Right hindlimb (tissue), 1 donor: ENCODE results near the gene ATP6V0A4.
A peak's percentile ranks its signal among the peaks of the same experiment; 100 is the strongest.
"Not testable (repeated sequence)": the region's sequence is repeated elsewhere in the genome, so short reads cannot be mapped to it uniquely, and the experiment has no call there.

Experiments
- DNase-seq: peaks from one replicate; pipeline ENCODE4 v3.0.0-alpha.2; 2018

The ATP6V0A4 gene

GRCh38 chr7:138749960-138750359, 48.0 kb downstream of the ATP6V0A4 start:
- no peak for DNase-seq

DNA sequence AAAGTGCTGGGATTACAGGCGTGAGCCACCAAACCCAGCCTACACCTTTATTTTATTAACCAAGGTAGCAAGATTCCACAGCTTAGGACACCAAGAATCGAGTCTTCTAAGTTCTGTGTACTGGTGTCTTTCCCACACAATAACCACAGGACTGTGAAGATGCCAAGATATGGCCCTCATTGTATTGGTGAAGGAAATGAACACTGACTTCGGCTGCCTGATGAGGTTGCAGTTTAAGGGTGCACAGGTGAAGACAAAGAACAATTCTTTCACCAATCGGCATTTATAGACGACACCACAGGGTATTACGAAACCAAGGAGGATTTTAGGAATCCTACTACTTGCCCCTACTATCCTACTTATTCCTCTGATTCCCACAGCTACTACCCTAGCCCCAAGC, 49.3 kb downstream of the ATP6V0A4 start:
- no peak for DNase-seq

DNA sequence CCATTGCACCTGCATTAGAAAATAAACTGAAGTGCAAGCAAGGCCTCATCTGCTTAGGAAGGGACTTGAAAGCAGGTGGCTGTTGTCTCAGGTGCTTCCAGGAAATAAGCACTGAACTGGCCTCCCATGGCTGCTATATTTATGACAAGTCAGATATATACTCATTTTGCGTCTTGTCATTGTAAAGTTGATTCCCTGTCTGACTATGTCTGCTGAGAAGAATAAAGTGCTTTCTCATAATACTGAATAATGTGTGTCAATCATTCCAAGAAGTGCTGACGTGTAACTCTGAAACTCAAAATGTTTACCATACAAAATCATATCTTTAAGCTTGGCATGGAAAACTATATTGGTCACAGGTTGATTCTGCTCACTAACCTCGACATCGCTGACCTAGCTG, 51.9 kb downstream of the ATP6V0A4 start:
- no peak for DNase-seq

- DNase-seq: no peak
Measured at GRCh38 chr7:138745189-138745588, 52.8 kb downstream of the ATP6V0A4 start.

GRCh38 chr7:138741453-138741735, 56.6 kb downstream of the ATP6V0A4 start:
- no peak for DNase-seq

GRCh38 chr7:138739859-138740258, 58.1 kb downstream of the ATP6V0A4 start:
- DNase-seq: no peak

DNA sequence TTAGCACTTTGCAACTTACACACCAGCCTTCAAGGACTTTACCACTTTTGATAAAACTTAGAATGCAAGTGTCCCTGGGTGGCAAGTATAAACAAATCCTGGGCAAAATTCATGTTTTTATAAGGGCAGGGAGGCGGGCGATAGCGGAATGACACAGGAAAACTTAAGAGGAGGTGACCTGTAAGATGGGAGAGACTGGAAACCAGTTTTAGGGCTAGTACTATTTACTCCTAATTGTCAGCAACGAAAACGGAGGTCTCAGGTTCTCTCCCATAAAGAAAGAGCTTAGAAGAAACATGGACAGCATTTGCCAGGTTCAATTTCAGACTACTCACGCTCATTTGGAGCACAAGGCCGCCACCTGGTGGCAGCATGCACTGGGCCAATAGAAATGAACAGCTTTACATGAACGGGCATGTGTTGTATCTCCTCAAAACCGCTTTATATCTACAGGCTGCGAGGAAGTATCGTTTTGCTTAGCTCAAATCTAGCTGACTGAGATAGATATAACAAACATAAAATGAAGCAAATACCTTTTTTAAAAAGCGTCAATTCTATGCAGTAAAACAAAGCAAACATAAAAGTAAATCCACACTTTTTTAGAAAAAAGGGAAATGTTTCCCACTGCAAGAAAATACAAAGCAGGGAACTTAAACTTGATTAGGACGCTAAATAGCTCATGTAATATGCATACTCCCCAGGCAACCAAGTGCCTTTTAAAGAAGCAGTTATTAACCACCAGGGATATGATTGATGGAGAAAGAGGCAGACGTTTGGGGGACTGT, 59.3 kb downstream of the ATP6V0A4 start:
- DNase-seq: peak; percentile 90

DNA sequence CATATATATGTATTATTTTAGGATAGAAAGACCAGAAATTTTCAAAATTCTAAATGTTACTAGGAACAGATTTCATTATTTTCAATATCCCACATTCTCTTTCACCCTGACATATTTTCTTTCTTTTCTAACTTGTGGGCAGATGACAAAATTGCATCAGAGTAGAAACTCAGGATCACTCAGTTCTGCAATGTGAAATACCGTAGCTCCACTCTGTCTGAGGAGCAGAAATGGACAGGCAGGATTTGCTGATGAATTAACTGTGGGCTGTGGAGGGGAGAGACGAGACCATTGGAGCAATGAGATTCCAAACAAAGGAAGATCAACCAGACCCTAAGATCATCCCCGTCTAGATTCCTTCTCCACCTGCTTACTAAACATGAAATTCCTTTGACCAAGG, 59.9 kb downstream of the ATP6V0A4 start:
- DNase-seq: no peak

DNA sequence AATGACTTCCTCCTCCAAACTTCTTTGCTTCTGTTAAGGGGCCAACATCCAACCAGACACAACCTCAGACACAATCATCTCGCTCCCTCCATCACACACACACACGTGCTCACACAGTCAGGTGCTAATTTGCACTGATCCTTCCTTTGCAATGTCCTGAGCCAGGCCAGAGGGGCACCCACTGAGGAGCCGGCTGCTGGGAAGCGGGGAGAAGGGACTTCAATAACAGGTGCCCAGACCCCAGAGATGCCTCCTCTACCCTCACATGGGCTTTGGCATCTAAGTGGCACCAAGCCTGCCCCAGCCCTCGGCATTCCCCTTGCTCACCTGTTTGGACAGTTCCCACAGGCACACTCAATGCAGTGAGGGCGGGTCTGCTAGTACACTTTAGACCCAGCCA, 62.6 kb downstream of the ATP6V0A4 start:
- DNase-seq: no peak

- DNase-seq: not testable (repeated sequence)
Measured at GRCh38 chr7:138731733-138732132, 66.3 kb downstream of the ATP6V0A4 start.

DNA sequence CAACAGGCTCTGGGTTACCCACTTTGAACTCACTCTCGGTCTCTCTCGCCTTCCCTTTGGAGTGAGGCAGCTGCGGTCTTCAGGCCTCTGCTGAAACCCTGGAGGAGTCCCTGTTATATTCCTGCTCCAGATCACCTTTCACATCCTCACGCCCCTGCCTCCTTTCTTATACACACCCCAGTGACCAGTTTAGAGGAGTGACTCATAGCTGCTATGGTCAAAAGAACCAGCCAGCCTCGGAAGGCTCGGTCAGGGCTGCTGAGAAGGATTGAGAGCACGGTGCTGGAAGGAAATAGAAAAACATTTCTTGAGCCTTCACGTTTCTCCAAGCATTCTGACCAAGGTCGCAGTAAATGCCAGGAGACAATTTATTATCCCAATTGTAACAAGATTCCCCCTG, 68.6 kb downstream of the ATP6V0A4 start:
- no peak for DNase-seq

- no peak for DNase-seq
Measured at GRCh38 chr7:138727336-138728099, 70.5 kb downstream of the ATP6V0A4 start.

- DNase-seq: no peak
Measured at GRCh38 chr7:138726288-138726687, 71.7 kb downstream of the ATP6V0A4 start.

- no peak for DNase-seq
Measured at GRCh38 chr7:138720286-138720685, 77.7 kb downstream of the ATP6V0A4 start.

DNA sequence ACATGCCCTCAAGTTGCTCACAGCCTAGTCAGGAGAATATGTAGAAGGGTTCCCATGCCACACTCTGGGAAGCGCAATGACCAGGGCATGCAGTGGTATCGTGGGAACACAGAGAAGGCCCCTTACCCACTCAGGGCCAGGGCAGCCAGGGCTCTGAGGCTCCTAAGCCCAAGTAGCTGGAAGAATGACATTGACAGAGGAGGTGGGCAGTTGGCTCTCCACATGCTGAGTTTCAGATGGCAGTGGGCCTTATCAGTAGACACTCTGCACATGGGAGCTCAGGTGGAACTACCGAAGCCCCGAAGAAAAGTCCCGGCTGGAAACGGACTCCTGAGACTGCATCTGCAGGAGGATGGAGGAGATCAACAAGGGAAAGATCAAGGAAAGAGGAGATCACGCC, 81.1 kb downstream of the ATP6V0A4 start:
- no peak for DNase-seq

- DNase-seq: no peak
Measured at GRCh38 chr7:138713191-138713590, 84.8 kb downstream of the ATP6V0A4 start.

DNA sequence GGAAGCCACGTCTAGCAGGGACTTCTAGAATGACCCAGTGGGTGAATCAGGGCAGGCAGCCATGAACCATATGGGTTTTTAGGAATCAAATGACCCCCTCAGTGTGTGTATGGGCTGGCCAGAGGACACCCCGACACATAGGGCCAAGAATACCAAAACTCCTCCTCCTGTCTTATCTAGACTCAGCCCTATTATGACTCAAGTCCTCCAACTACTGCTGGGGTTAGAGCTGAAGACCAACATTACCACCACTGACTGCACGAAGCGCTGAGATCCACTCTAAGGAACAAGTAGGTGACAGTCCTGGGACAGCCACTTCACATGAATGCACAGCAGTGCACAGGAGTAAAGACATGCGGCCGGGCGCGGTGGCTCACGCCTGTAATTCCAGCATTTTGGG, 85.3 kb downstream of the ATP6V0A4 start:
- no peak for DNase-seq

GRCh38 chr7:138710536-138711385, 87.2 kb downstream of the ATP6V0A4 start:
- DNase-seq: no peak

DNA sequence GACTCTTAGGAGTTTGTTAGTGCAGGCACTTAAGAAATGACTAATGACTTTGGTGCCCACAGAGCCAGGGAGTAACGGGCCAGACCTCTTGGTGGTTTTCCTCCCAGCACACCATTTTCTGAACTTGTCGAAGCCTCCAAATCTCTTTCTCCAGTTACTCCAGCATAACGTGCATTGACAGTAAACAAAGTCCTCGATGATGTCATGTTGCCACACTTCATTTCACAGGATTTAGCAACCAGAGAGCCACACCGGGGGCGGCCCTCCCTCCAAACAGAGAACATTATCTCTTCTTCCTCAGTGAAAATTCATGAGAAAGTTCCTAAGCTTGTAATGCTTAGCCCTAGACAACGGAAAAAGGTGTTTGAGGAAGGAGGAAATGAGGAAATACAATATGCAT, 92.8 kb downstream of the ATP6V0A4 start:
- no peak for DNase-seq

GRCh38 chr7:138701537-138701923, 96.5 kb downstream of the ATP6V0A4 start:
- DNase-seq: no peak

- DNase-seq: no peak
Measured at GRCh38 chr7:138700857-138701536, 97.0 kb downstream of the ATP6V0A4 start, which contains the start of gene SVOPL. SVOPL (minus strand) TSS chr7:138701362; CDS start chr7:138679045, 22,317 bp downstream.

GRCh38 chr7:138699661-138700060, 98.3 kb downstream of the ATP6V0A4 start:
- DNase-seq: no peak

- DNase-seq: no peak
Measured at GRCh38 chr7:138698281-138698680, 99.7 kb downstream of the ATP6V0A4 start.
